Dermis lymphatic vessel endothelial cell (primary cell): ENCODE data around the gene ZP2. TPM values are rescaled to one million over a fixed set of nuclear protein-coding genes. Genes with fewer than 3 reads are reported as not detected.

ENCODE experiments used
- total RNA-seq: library from RNA; depleted of rRNA; stranded (reverse); fragments of >200 nt; gene quantifications from 2 replicates; pipeline ENCODE4 v1.2.1, GENCODE V29; 2014

The ZP2 gene
- 0.11 TPM in 1 of 2 replicates, not detected in the other for total RNA-seq

GRCh38 chr16:21211486-21211885, at the start of gene ZP2:
Gene ZP2, minus strand, starts transcription at chr16:21211574. Its CDS starts 27 bp downstream, at chr16:21211547.

GRCh38 chr16:21233521-21234150, 22.3 kb upstream of the ZP2 start, which contains the start of gene ANKS4B:
Gene ANKS4B, plus strand, starts transcription at chr16:21233699. Its CDS starts 39 bp downstream, at chr16:21233738.

GRCh38 chr16:21158208-21159110, 52.9 kb downstream of the ZP2 start, which contains the start of gene LDAF1:
Gene LDAF1, plus strand, starts transcription at chr16:21158674. Its CDS starts 2,509 bp downstream, at chr16:21161183.

GRCh38 chr16:21150375-21151001, 60.9 kb downstream of the ZP2 start, which contains the start of gene DNAH3:
Gene DNAH3, minus strand, starts transcription at chr16:21150846. Its CDS starts 527 bp downstream, at chr16:21150319.

Other genes with a start within 250 kb of the ZP2 start
- gene DNAH3, start 60.7 kb downstream of the ZP2 start, total RNA-seq: not detected in 2 replicates
- 1.5 and 3.3 TPM in 2 replicates for gene LDAF1, start 52.9 kb downstream of the ZP2 start, total RNA-seq
- gene ANKS4B, start 22.1 kb upstream of the ZP2 start, total RNA-seq: not detected in 2 replicates
- not detected in 2 replicates for gene CRYM, start 66.7 kb upstream of the ZP2 start, total RNA-seq